Adipocyte (in vitro differentiated cells): ENCODE results near the gene DRD3.

Experiments used
- DNase-seq: peaks from one replicate; pipeline ENCODE4 v3.0.0-alpha.2; 2015; ENCODE audit warnings: low read depth
- H3K27me3 ChIP-seq: replicated peaks from 2 replicates; pipeline ENCODE4 v1.7.0; 2013; ENCODE audit warnings: mild to moderate bottlenecking, low read length, moderate library complexity; ENCODE audit not compliant: control insufficient read depth, insufficient read depth
- H3K36me3 ChIP-seq: 2 replicates; pipeline ENCODE4 v1.7.0; 2013; ENCODE audit warnings: low read length, mild to moderate bottlenecking, moderate library complexity; ENCODE audit not compliant: control insufficient read depth, insufficient read depth, severe bottlenecking
- H3K4me1 ChIP-seq: 2 replicates; pipeline ENCODE4 v1.7.0; 2013; ENCODE audit warnings: mild to moderate bottlenecking, low read length, moderate library complexity; ENCODE audit not compliant: control insufficient read depth, insufficient read depth
- H3K4me3 ChIP-seq: 2 replicates; pipeline ENCODE4 v1.7.0; 2013; ENCODE audit warnings: mild to moderate bottlenecking, low read length, moderate library complexity
- H3K9ac ChIP-seq: 2 replicates; pipeline ENCODE4 v1.7.0; 2013; ENCODE audit warnings: mild to moderate bottlenecking, low read length, moderate library complexity
- H3K9me3 ChIP-seq: 2 replicates; pipeline ENCODE4 v1.7.0; 2013; ENCODE audit warnings: mild to moderate bottlenecking, low read length, moderate library complexity; ENCODE audit not compliant: control insufficient read depth

The DRD3 gene

DNA sequence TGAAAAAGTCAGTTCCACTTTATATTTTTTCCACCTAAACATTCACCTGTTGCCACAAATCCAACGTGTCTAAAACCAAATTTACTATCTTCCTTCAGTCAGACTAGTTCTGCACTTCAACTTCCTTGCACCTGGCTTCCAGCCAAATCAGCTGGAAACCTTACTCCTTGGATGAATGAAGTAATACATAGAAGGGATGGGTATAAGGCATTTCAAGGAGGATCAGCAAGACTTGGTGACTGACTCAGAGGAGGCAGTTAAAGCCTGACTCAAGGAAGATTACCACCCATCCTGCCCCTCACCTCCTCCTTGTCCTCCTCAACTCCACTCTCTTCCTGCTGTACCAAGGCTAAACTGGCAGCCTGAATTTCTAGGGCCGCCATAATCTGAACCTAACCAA is 85.3 kb downstream of the DRD3 start:
- DNase-seq, result peak; percentile 71
- no peak overlapping the region for H3K9ac ChIP-seq
- no peaks in the 10 kb centered on the region for H3K36me3 ChIP-seq
- no peaks in the 10 kb centered on the region for H3K4me1 ChIP-seq
- H3K27me3 ChIP-seq, result no peaks in the 10 kb centered on the region
- H3K9me3 ChIP-seq, result no peaks in the 10 kb centered on the region
- H3K4me3 ChIP-seq, result no peak overlapping the region

DNA sequence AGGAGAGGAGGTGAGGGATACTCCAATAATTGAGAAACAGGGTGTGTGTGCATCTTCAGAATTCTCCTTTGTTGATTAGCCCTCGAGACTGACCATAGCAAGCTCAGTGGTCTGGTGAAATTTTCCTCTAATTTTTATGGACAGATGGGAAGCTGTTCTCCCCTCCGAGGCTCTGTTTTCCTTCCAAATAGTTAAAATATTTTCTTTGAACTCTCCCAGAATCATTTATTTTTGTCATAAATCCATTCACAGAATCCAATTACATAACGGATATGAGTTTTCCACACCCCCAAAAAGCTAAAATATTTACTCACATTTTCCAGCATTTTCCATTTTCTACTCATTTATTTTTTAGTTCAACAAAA is 85.9 kb downstream of the DRD3 start:
- H3K9ac ChIP-seq, result no peak overlapping the region
- H3K9me3 ChIP-seq, result no peaks in the 10 kb centered on the region
- no peaks in the 10 kb centered on the region for H3K4me1 ChIP-seq
- no peaks in the 10 kb centered on the region for H3K36me3 ChIP-seq
- no peak overlapping the region for H3K4me3 ChIP-seq
- no peaks in the 10 kb centered on the region for H3K27me3 ChIP-seq
- DNase-seq, result no peak

DNA sequence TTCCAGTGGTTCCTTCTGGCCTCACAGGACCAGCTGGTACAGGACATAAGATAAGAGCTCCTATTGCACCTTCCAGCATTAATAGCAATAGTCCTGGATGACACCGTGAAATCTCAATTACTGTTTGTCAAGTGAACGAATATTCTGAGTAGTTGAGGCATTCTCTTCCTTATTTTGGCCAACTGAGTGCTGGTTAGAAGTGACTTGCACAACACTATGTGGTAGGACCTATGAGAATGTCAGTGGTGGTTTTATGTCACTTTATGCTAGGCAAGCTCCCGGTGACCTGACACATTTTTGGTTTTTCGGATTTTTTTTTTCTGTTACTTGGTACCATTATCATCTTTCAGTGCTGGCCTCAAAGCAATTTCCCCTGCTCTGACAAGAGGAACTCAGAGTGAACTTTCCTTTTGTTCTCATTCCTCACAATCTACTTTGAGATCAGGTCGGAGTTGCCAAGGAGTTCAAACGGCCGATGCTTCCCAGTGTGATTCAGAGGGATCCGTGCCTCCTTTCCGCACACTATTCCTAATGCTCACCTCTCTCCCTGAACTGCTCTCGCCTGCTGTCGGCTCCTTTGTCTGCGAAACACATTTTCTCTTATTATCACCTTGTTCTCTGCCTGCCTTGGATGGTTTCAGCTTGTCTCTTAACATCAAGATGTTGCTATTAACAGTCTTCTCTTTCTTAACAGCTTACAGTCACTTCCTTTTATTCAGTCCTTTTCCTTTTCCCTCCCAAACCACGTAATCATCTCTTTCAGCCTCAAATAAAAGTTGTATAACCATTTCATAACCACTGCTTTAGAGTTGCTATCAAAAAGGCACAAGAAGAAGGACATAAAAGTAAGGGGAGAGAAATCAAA is 86.5 kb downstream of the DRD3 start:
- no peaks in the 10 kb centered on the region for H3K27me3 ChIP-seq
- no peaks in the 10 kb centered on the region for H3K36me3 ChIP-seq
- H3K4me3 ChIP-seq, result peak overlapping the region; percentile 22
- H3K9me3 ChIP-seq, result no peaks in the 10 kb centered on the region
- H3K4me1 ChIP-seq, result no peaks in the 10 kb centered on the region
- H3K9ac ChIP-seq, result no peak overlapping the region
- DNase-seq, result no peak

DNA sequence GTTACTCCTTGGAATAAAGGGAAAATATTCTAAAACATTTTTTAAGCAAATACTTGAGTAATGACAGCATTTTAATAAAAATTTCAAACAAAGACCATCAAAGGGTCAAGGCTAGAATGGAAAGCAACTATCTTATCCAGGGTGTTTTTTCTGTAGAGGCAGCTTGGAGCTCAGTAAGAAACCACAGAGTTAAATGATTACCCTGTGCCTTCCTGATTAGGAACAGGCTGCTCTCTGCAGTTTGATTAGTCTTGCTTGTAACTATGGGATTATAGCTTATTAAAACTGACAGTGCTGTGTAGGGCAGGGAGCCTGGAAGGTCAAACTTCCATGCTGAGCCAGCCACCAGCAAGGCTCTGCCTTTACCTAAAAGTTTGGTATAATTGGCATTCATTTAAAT is 89.2 kb downstream of the DRD3 start:
- H3K27me3 ChIP-seq, result no peaks in the 10 kb centered on the region
- DNase-seq, result no peak
- no peak overlapping the region for H3K4me3 ChIP-seq
- H3K4me1 ChIP-seq, result no peaks in the 10 kb centered on the region
- peaks cover 21% of the 10 kb centered on the region for H3K36me3 ChIP-seq
- H3K9ac ChIP-seq, result no peak overlapping the region
- H3K9me3 ChIP-seq, result no peaks in the 10 kb centered on the region

DNA sequence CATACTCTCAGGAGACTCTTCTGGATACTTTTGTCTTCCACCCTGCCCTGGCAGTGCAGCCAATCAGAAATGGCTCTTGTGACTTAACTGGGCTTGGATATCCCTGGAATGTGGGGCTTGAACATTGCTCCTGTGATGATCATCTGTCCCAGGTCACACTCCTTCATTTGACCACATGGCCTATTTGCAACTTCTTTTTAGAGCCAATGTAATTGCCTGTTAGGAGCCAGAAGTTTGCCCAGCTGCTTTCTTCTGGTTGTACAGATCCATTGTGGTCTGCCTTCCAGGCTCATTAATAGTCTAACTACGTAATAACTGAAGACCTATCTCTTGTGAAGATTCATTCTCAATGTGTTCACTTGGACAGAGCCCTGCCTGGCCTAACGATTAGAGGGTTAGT is 92.5 kb downstream of the DRD3 start:
- Histone ChIP-seq H3K27me3 (no peaks in the 10 kb centered on the region), H3K9me3 (no peaks in the 10 kb centered on the region), H3K4me3 (no peak overlapping the region), H3K36me3 (peaks cover 42% of the 10 kb centered on the region), H3K4me1 (no peaks in the 10 kb centered on the region), H3K9ac (no peak overlapping the region)
- DNase-seq, result no peak

DNA sequence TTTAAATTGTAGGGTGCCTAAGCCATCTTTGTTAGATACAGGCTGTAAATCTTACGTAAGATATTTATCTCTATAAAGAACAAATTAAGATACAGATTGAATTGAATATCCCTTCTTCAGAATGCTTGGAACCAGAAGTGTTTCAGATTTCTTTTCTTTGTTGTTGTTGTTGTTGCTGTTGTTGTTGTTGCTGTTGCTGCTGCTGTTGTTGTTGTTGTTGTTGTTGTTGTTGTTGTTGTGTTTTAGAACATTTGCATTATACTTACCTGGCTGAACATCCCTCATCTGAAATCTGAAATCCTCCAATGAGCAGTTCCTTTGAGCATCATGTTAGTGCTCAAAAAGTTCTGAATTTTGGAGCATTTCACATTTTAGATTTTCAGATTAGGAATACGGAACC is 95.7 kb downstream of the DRD3 start:
- no peak overlapping the region for H3K9ac ChIP-seq
- no peak for DNase-seq
- H3K36me3 ChIP-seq, result peaks cover 61% of the 10 kb centered on the region
- H3K4me1 ChIP-seq, result peaks cover 14% of the 10 kb centered on the region
- no peak overlapping the region for H3K4me3 ChIP-seq
- no peaks in the 10 kb centered on the region for H3K27me3 ChIP-seq
- H3K9me3 ChIP-seq, result no peaks in the 10 kb centered on the region

DNA sequence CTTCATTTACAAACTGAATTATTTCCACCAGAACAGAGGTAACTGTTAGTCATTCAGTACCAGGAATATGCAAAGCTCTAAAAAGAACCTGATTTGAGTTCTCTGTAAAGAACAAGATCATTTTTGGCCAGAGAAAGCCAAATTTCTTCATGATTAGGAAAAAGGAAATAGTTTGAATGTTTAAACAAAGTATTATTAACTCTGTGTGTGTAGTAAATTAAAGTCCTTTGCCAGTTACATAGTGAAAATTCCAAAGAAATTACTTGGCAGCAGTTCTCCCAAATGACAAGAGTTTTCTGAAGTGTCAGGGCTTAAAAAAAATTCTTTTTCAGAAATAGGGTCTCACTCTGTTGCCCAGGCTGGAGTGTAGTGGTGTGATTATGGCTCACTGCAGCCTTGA is 97.8 kb downstream of the DRD3 start:
- H3K4me3 ChIP-seq, result no peak overlapping the region
- H3K27me3 ChIP-seq, result no peaks in the 10 kb centered on the region
- no peaks in the 10 kb centered on the region for H3K9me3 ChIP-seq
- peaks cover 14% of the 10 kb centered on the region for H3K4me1 ChIP-seq
- H3K9ac ChIP-seq, result no peak overlapping the region
- H3K36me3 ChIP-seq, result peaks cover 69% of the 10 kb centered on the region
- DNase-seq, result peak; percentile 32

DNA sequence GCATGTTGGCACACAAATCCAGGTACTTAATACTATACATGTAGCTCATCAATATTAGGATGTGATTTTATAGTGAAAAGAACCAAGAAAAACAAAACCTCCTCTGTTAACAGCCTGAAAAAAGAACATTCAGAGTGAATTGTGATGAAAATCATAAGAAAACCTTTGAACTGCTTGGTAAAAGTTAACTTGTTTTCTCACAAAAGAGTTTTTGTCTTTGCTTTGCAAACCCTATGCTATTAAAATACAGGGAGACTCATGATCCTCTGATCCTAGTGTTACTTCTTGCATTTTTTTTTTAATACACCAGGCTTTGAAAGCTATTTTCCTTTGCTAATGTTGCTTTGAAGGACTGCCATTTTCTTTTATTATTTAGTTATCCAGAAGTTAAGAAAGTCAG is 98.7 kb downstream of the DRD3 start:
- peaks cover 14% of the 10 kb centered on the region for H3K4me1 ChIP-seq
- H3K4me3 ChIP-seq, result no peak overlapping the region
- H3K27me3 ChIP-seq, result no peaks in the 10 kb centered on the region
- H3K9ac ChIP-seq, result no peak overlapping the region
- DNase-seq, result peak; percentile 1
- H3K36me3 ChIP-seq, result peaks cover 68% of the 10 kb centered on the region
- no peaks in the 10 kb centered on the region for H3K9me3 ChIP-seq

DNA sequence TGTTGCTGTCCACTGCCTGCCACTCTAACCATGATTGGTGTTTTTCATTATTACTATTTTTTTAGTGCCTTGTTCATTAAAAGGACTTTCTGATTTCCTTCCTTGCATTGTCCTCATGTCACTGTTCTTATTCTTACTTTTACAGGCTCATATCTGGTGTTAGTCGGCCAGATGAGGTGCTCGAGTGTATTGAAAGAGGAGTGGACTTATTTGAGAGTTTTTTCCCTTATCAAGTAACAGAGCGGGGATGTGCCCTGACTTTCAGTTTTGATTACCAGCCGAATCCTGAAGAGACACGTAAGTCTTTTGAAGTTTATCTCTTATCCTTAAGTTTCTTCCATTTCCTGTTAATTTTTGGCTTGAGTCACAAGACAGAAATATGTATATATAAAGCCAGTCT is 99.1 kb downstream of the DRD3 start:
- Histone ChIP-seq H3K27me3 (no peaks in the 10 kb centered on the region), H3K4me3 (no peak overlapping the region), H3K9ac (no peak overlapping the region), H3K9me3 (no peaks in the 10 kb centered on the region), H3K36me3 (peaks cover 70% of the 10 kb centered on the region), H3K4me1 (peaks cover 14% of the 10 kb centered on the region)
- peak; percentile 1 for DNase-seq

DNA sequence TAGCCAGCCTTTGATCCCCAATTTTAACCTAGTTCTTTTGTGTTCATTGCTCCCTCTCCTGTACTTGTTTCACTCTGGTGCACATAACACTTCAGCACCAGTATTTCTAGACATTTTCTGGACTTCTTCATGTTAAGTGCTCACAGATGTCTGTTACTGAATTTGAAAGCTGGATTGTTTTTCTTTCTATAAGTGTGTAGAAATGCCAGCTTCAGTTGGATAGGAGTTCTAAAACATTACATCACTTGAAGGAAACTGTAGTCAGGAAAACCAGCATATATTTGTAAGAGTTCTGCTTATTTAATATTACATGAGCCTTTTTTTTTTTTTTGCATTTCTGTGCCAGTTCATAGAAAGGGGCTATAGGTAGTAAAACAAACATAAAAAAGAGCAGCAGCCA is 100.7 kb downstream of the DRD3 start:
- H3K4me3 ChIP-seq, result no peak overlapping the region
- H3K4me1 ChIP-seq, result peaks cover 14% of the 10 kb centered on the region
- H3K27me3 ChIP-seq, result no peaks in the 10 kb centered on the region
- H3K9me3 ChIP-seq, result no peaks in the 10 kb centered on the region
- no peak overlapping the region for H3K9ac ChIP-seq
- peak; percentile 73 for DNase-seq
- peaks cover 82% of the 10 kb centered on the region for H3K36me3 ChIP-seq
